Panc1 (cell line): Measurements from ENCODE around the gene NPSR1. TPM values are rescaled to one million over a fixed set of nuclear protein-coding genes. Genes with fewer than 3 reads are reported as not detected.

ENCODE experiments used
- ATAC-seq: fragments of 200-7000 bp; cut with Tn5 transposase; 2 replicates; pipeline ENCODE4 v1.9.1; 2020; ENCODE audit warnings: mild to moderate bottlenecking, moderate library complexity
- BruUV-seq: library from RNA; stranded (reverse); fragments of 400-500 nt; replicated peaks from 2 replicates; lab custom pipeline; 2021; lab: Mats Ljungman, UMichigan
- CTCF ChIA-PET: fragments of 300-600 bp; sonication (Branson Sonifier 250); formaldehyde crosslinking; loops from one replicate; lab custom pipeline; 2022; ENCODE audit warnings: antibody characterized with exemption; lab: Charles Lee
- POLR2A ChIA-PET: fragments of 300-600 bp; sonication (Branson Sonifier 250); formaldehyde crosslinking; loops from one replicate; lab custom pipeline; 2022; ENCODE audit warnings: antibody characterized with exemption; lab: Charles Lee
- DNase-seq: peaks from one replicate; pipeline ENCODE4 v3.0.0-alpha.2; 2010; ENCODE audit warnings: low read depth, low spot score
- H3K27ac ChIP-seq: 2 replicates; pipeline ENCODE4 v1.5.1; 2011; ENCODE audit warnings: mild to moderate bottlenecking, low read length, inconsistent platforms
- H3K27me3 ChIP-seq: fragments of 200-500 bp; sonication (Bioruptor generic); 2 replicates; pipeline ENCODE4 v1.6.0; 2014; ENCODE audit warnings: low read length, inconsistent platforms; ENCODE audit not compliant: control insufficient read depth, insufficient read depth
- H3K36me3 ChIP-seq: fragments of 200-500 bp; sonication (Bioruptor generic); 2 replicates; pipeline ENCODE4 v1.5.1; 2014; ENCODE audit warnings: inconsistent platforms, mild to moderate bottlenecking, low read length, moderate library complexity; ENCODE audit not compliant: control insufficient read depth, insufficient read depth
- H3K4me1 ChIP-seq: 2 replicates; pipeline ENCODE4 v1.5.1; 2011; ENCODE audit warnings: inconsistent platforms, mild to moderate bottlenecking, low read length, moderate library complexity; ENCODE audit not compliant: control insufficient read depth, insufficient read depth
- H3K4me3 ChIP-seq, 2 experiments: 2 replicates each; pipeline ENCODE4 v1.5.1; 2011 to 2012; ENCODE audit warnings: low read depth in 2 of 2, low read length in 2 of 2, mild to moderate bottlenecking in 2 of 2, inconsistent platforms in 1 of 2, moderate library complexity in 1 of 2
- H3K9me3 ChIP-seq: fragments of 200-500 bp; sonication (Bioruptor generic); 2 replicates; pipeline ENCODE4 v1.5.1; 2014; ENCODE audit warnings: low read depth, mild to moderate bottlenecking, inconsistent platforms, low read length, moderate library complexity; ENCODE audit not compliant: control insufficient read depth, insufficient read depth
- CTCF ChIP-seq: fragments of 450-650 bp; IDR thresholded peaks from 2 replicates; pipeline ENCODE4 v1.5.1; 2017; ENCODE audit warnings: mild to moderate bottlenecking
- POLR2AphosphoS5 ChIP-seq: IDR thresholded peaks from 2 replicates; pipeline ENCODE4 v1.6.1; 2012; ENCODE audit warnings: mild to moderate bottlenecking, low read depth, low read length, moderate library complexity
- REST ChIP-seq, 2 experiments: IDR thresholded peaks; 2 replicates each; pipeline ENCODE4 v1.6.1; 2011 to 2012; ENCODE audit warnings: low read depth in 2 of 2, control low read depth in 1 of 2, low read length in 1 of 2, mild to moderate bottlenecking in 1 of 2, moderate library complexity in 1 of 2; ENCODE audit not compliant: insufficient read depth in 1 of 2
- SIN3A ChIP-seq: IDR thresholded peaks from 2 replicates; pipeline ENCODE4 v1.6.1; 2012; ENCODE audit warnings: low read depth, mild to moderate bottlenecking, low read length, moderate library complexity, borderline replicate concordance; ENCODE audit not compliant: insufficient read depth
- TCF7L2 ChIP-seq: IDR thresholded peaks from 2 replicates; pipeline ENCODE4 v1.6.1; 2011; ENCODE audit warnings: mild to moderate bottlenecking, low read depth, low read length, inconsistent platforms
- in situ Hi-C: cut with HindIII; loops from 2 replicates; pipeline ENCODE4 v1.10.0; 2016; ENCODE audit warnings: low sequenced_read_pairs, low pct_unique_long_range_greater_than_20kb
- intact Hi-C: fragments of 100-400 bp; cut with micrococcal nuclease; formaldehyde crosslinking; loops from one replicate; pipeline ENCODE4 v1.10.0; 2022; ENCODE audit not compliant: unreplicated experiment
- total RNA-seq: library from RNA; stranded (reverse); gene quantifications from one replicate; pipeline ENCODE4 v1.2.1, GENCODE V29; 2021; ENCODE audit not compliant: unreplicated experiment

The NPSR1 gene
- total RNA-seq, 1 experiment from 2014 or later: not detected

- POLR2A ChIA-PET: no interaction called here
- DNase-seq (no peak), ATAC-seq (no peak)
- no peak for TF ChIP-seq SIN3A
- TF ChIP-seq REST (IDR thresholded peaks at IDR 0.05; ENCODE audit: insufficient read depth in 1 of 2, low read depth in 2 of 2, low read length in 1 of 2): no peak
- no peak for TF ChIP-seq TCF7L2
- no peak for TF ChIP-seq CTCF
- TF ChIP-seq POLR2AphosphoS5: no peak
- no peak overlapping the region for H3K27ac ChIP-seq
- no TSS peak for BruUV-seq
- CTCF ChIA-PET: no interaction called here
- in situ Hi-C loops: no loop called here
- H3K9me3 ChIP-seq: no peaks in the 10 kb centered on the region
- H3K4me1 ChIP-seq: no peaks in the 10 kb centered on the region
- intact Hi-C loops: no loop called here
- no peaks in the 10 kb centered on the region for H3K36me3 ChIP-seq
- no peaks in the 10 kb centered on the region for H3K27me3 ChIP-seq
- no peak overlapping the region for H3K4me3 ChIP-seq
These were observed 237.2 kb downstream of the NPSR1 start for GRCh38 chr7:34895202-34895601.
